Measurements from ENCODE around the gene PKM.
"Not testable (repeated sequence)": the region's sequence is repeated elsewhere in the genome, so short reads cannot be mapped to it uniquely, and the experiment has no call there.

Gene PKM

GRCh38 chr15:72231066-72231832, at the start of gene PKM:
Gene PKM, minus strand, starts transcription at chr15:72231190. Its CDS starts 12,093 bp downstream, at chr15:72219097.
- DNase-seq (ENCODE audit: low read depth in 2 of 2): peak; percentile 78 to 82

DNA sequence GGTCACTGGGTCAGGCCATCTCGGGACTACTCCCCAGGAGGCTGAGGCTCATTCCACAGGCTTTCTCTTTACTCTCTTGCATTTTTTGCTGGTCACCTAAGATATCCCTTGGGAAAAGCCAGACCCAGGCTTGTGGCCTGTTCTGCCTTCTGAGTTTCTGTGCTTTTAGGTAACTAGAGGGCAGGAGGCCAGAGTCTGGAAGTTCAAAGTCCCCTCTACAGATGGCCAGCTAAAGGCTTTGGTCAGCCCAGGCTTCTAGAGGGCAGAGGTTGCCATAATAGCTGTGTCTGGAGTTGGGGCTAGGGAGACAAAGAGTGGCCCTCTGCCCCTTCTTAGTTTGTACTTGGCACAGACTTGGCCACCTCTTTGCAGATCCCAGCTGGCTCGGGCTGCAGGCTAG, 49.8 kb upstream of the PKM start:
- no peak for DNase-seq (ENCODE audit: low read depth in 2 of 2)

GRCh38 chr15:72278737-72279136, 47.7 kb upstream of the PKM start:
- no peak for DNase-seq (ENCODE audit: low read depth in 2 of 2)

GRCh38 chr15:72276326-72276700, 45.3 kb upstream of the PKM start:
- no peak for DNase-seq (ENCODE audit: low read depth in 2 of 2)

GRCh38 chr15:72275635-72276325, 44.8 kb upstream of the PKM start:
- not testable (repeated sequence) for DNase-seq (ENCODE audit: low read depth in 2 of 2)

DNA sequence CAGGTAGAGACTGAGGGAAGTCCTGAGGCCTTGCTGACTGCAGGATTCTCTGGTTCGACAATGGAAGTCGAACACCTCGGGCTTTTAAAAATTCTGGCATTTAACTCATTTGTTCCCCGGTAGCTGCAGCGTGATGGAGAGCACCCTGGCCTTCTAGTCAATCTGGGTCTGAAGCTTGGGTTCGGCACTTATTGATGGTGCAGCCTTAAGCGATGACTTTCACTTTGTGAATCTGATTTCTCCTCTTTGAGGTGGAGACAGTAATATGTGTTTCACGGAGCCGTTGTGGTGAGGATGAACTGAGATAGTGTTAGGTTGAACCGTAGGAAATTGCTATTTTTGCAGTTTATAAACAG, 42.0 kb upstream of the PKM start:
- DNase-seq (ENCODE audit: low read depth in 2 of 2): no peak

DNA sequence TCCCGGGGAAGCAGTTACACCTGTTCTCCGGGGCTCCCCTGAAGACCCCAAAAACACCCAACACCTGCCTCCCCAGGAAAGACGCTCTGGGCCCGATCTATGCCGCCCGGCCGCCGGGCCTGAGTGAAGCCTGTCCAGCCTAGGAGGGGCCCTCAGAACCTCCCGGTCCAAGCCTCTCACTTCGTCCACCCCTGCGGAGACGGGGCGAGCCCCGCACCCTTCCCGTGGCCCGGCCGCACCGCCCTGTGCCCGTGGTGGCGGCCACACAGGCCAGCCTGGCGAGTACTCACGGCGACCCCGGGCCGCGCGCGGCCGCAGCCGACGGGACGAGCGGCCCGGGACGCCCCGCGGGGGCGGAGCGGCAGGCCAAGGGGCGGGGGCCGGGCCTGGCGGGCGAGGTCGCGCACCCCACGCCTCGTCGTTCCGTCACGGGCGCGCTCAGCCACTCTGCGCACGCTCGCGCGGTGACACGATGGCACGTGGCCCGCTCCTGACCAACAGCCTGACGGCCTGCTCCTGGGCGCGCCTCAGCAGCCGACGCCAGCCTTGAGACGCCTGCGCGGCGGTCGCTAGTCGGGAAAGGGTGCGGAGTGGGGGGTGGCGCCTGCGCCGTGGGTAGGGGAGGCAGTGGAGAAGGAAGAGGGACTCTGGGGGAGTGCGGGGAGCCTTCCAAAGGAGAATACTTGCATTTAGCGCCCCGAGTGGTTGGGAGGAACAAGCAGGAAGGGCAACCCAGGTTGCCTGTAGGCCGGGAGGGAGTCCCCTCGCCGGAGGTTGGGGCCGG, 41.4 kb upstream of the PKM start, which contains the start of gene PARP6:
PARP6 (minus strand) TSS at position 342 of the 784 bp plus-strand sequence. CDS start 5,077 bp downstream, outside the sequence.
- DNase-seq (ENCODE audit: low read depth in 2 of 2): peak; percentile 95 to 96

GRCh38 chr15:72271895-72272212, 40.9 kb upstream of the PKM start:
- DNase-seq (ENCODE audit: low read depth in 2 of 2): no peak

- DNase-seq (ENCODE audit: low read depth in 2 of 2): no peak
These were observed 40.2 kb upstream of the PKM start for GRCh38 chr15:72271221-72271620.

- DNase-seq (ENCODE audit: low read depth in 2 of 2): no peak
These were observed 38.7 kb upstream of the PKM start for GRCh38 chr15:72269739-72270138.

DNA sequence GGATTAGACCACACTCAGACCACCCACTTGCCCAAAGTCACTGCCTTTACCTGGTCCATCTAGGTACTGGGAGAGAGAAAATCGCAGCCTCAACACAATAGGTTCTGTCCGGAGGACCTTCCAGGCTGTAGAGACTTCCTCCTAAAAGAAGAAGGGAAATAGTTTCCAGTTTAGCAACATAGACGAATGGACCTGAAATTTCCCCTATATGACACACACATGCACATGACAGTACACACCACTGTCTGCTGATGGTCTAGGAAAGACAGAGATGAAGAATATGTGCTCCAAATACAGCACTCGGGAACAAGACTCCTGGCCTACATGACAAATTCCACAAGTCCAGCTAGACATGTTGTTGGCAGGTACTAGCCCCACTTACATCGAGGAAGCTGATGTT, 34.0 kb upstream of the PKM start:
- no peak for DNase-seq (ENCODE audit: low read depth in 2 of 2)

GRCh38 chr15:72252663-72253299, 21.8 kb upstream of the PKM start:
- no peak for DNase-seq (ENCODE audit: low read depth in 2 of 2)

GRCh38 chr15:72249142-72249810, 18.3 kb upstream of the PKM start:
- no peak for DNase-seq (ENCODE audit: low read depth in 2 of 2)

DNA sequence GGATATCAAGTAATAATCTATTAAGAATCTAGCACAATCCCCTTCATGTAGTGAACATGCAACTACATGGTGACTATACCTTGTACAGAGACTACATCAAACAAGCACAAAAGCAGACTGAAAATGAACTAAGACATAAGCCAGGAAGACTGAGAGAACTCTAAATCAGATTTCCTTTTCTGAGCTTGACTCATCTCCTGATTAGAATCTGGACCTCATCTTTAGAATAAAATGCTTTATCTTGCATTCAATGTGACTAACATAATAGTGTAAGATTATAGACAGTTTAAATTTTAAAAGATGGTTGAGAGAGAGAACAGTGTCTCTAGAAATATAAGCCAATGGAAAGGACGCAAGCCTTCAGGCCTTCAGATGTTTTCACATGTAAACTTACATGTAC, 17.5 kb upstream of the PKM start:
- no peak for DNase-seq (ENCODE audit: low read depth in 2 of 2)

GRCh38 chr15:72242775-72243370, 11.9 kb upstream of the PKM start:
- DNase-seq (ENCODE audit: low read depth in 2 of 2): no peak

- no peak for DNase-seq (ENCODE audit: low read depth in 2 of 2)
These were observed 8.7 kb upstream of the PKM start for GRCh38 chr15:72239652-72240051.

GRCh38 chr15:72238586-72238985, 7.6 kb upstream of the PKM start:
- DNase-seq (ENCODE audit: low read depth in 2 of 2): no peak

- no peak for DNase-seq (ENCODE audit: low read depth in 2 of 2)
These were observed 6.8 kb upstream of the PKM start for GRCh38 chr15:72237853-72238224.

DNA sequence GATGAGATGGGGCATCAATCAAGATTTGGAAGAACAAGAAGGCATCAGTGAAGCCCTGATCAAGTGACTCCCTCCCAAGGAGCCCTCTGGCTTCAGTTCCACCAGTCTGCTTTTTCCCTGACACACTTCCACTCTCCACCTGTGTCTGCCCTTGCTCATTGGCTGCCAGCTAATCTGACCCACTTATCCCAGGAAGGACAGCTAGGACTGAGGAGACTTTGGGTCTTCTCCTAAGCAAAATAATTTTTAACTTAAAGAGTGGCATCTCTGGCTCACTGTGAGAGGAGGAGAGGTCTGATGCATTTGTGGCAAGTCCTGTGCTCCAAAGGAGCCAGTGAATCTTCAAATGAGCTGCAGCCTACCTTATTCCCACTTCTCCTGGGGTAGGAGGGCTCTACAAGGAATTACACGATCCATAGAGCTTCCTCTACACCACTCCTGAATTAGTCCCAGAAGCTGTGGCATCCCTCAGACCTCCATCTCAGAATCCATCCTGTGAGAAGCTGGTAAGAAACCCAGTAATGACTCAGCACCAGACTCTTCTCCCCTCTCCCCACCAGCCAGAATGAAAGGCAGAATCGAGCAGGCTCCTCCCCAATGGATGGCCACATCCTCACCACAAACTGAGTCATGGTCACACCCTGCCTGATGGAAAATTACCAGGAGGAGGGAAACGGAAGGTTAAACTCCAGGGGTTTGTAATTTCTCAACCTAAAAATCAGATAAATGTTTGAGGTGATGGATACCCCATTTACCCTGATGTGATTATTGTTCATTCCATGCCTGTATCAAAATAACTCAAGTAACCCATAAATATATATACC, 6.3 kb upstream of the PKM start:
- DNase-seq (ENCODE audit: low read depth in 2 of 2): peak in 1 of 2 donors; percentile 23

DNA sequence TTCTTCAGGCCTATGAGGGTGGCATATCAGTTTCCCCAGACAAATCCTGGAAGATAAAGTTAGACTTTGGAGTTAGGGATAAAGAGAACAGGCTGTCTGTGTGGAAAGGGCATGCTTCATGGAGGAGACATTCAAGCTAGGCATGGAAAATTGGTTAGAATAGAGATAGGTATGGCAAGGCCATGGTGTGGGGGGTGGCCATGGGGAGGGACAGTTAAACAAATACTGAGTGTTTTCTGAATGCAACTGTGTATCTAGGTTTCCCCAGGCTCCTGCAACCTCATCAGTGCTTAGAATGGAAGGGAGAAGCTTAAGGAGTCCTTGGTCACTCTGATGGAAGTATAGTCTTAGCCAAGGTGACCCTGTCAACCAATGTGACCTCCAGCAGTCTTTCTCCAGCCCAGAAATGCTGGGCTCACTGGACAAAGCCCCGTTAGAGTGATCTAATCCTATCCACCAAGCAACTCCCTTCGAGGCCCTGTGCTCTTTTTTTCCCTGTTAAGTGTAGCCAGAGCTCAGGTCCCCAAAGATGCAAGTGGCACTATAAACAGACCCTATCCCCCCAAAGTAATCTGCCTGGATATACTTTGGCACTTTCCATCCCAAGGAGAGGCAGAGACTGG, 5.5 kb upstream of the PKM start:
- no peak for DNase-seq (ENCODE audit: low read depth in 2 of 2)

All from stimulated activated CD8-positive, alpha-beta memory T cell treated with anti-CD3 and anti-CD28 coated beads, Interleukin-2, amount 100 ng/mL, for 1 hour (primary cell).